Astrocyte of the spinal cord (primary cell): ENCODE data around the gene KRTAP12-4.
"Not testable (repeated sequence)": the region's sequence is repeated elsewhere in the genome, so short reads cannot be mapped to it uniquely, and the experiment has no call there.

ENCODE experiments used
- DNase-seq: peaks from one replicate; pipeline ENCODE4 v3.0.0; 2011; ENCODE audit warnings: low read depth, low spot score
- H3K4me3 ChIP-seq: 2 replicates; pipeline ENCODE4 v1.5.1; 2011; ENCODE audit warnings: low read depth, mild to moderate bottlenecking, low read length, moderate library complexity
- in situ Hi-C: cut with HindIII; loops from 2 replicates; pipeline ENCODE4 v1.10.0; 2017; ENCODE audit warnings: low sequenced_read_pairs
- TF ChIP-seq, protein P1 (sequence below): IDR thresholded peaks from 2 replicates; pipeline ENCODE4 v1.5.1; 2012; ENCODE audit warnings: low read depth, mild to moderate bottlenecking, low read length, inconsistent platforms

Gene KRTAP12-4

DNA sequence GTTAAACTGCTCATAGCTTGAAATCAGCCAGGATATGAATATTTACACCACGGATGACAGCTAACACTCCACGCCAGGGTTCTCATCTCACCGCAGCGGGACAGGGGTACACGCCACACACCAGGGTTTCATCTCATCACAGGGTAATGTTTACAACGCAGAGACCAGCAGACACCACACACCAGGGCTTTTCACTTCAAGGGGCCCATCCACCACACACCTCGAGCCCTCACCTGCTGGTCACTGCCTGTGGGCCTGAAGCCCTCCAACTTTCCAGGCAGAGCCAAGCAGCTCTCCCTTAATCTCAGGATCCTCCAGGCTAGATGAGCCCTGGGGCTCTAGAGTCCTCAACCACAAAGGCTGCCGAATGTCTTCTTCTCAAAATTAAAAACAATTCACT lies 41.2 kb upstream of the KRTAP12-4 start:
- no peak overlapping the region for H3K4me3 ChIP-seq

DNA sequence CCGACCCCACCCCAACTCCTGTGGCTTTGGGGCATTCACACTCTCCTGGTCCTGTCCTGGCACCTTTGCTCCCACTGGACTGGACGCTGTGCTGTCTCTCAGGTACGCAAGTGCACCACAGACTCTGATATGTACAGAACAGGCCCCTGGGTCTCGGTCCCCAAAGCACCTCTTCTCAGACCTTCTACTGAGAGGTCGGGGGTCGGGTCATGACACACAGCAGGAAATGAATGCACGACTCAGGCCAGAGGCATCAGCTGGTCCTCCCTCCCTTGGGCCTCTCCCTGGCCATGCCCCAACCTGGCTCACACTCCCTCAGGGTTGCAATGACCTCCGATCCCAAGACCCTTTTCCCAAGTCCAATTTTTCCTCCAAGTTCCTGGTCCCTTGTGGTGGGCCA lies 40.7 kb upstream of the KRTAP12-4 start:
- no peak overlapping the region for H3K4me3 ChIP-seq
- DNase-seq: no peak
- TF ChIP-seq, protein P1, sequence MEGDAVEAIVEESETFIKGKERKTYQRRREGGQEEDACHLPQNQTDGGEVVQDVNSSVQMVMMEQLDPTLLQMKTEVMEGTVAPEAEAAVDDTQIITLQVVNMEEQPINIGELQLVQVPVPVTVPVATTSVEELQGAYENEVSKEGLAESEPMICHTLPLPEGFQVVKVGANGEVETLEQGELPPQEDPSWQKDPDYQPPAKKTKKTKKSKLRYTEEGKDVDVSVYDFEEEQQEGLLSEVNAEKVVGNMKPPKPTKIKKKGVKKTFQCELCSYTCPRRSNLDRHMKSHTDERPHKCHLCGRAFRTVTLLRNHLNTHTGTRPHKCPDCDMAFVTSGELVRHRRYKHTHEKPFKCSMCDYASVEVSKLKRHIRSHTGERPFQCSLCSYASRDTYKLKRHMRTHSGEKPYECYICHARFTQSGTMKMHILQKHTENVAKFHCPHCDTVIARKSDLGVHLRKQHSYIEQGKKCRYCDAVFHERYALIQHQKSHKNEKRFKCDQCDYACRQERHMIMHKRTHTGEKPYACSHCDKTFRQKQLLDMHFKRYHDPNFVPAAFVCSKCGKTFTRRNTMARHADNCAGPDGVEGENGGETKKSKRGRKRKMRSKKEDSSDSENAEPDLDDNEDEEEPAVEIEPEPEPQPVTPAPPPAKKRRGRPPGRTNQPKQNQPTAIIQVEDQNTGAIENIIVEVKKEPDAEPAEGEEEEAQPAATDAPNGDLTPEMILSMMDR: no peak
- in situ Hi-C loops: no loop called here

More for the DNA sequence above, 41.2 kb upstream of the KRTAP12-4 start:
- no peak for DNase-seq
- in situ Hi-C loops: no loop called here
- TF ChIP-seq, protein P1: no peak

DNA sequence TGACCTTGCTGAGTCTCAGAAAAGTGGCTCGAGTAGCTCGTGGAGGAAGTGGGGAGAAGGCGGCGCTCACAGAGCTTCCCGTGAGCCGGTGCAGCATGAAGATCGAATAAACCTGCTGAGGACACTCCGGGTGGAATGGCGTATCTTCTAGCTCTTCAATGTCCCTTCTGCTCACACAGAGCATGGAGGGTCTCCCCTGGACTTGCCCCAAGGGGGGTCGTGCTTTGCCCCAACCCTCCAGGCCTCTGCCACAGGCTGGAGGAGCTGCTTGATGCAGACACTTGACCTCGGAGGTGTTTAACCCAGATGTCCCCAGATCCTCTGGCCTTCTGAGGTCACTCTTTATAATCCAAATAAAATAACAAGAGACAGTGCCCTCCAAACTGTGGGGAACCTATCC lies 40.3 kb upstream of the KRTAP12-4 start:
- in situ Hi-C loops: no loop called here
- DNase-seq: no peak
- H3K4me3 ChIP-seq: no peak overlapping the region
- TF ChIP-seq, protein P1: no peak

DNA sequence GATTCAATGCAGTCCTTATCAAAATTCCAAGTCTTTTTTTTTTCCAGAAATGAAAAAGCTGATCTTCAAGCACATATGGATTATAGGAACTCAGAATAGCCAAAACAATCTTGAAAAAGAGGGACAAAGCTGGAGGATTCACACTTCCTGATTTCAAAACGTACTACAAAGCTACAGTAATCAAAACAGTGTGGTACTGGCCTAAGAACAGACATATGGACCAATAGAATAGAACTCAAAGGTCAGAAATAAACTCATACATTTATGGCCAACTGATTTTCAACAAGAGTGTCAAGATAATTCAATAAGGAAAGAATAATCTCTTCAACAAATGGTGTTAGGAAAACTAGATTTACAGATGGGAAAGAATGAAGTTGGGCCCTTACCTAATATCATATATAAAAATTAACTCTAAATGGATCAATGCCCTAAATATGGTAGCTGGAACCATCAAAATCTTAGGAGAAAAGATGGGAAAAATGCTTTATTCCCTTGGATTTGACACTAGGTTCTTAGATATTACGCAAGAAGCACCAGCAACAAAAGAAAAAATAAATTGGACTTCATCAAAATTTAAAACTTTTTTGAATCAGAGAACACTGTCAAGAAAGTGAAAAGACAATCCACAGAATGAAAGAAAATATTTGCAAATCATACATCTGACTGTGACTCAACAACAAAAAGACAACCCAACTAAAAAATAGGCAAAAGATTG lies 38.5 kb upstream of the KRTAP12-4 start:
- TF ChIP-seq, protein P1: no peak
- in situ Hi-C loops: no loop called here
- DNase-seq: no peak
- no peak overlapping the region for H3K4me3 ChIP-seq

DNA sequence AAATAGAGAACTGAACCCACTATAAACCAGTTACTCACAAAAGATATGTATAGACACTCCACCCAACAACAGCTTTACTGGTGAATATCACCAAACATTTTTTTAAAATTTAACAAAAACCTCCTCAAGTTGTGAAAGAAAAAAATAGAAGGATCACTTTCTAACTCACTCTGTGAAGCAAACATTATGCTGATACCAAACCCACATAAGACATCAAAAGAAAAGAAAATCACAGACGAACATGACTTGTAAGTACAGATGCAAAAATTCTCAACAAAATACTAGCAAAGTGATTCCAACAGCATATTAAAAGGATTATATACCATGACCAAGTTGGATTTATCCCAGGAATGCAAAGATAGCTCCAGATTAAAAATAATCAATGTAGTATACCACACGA lies 37.2 kb upstream of the KRTAP12-4 start:
- no peak overlapping the region for H3K4me3 ChIP-seq
- DNase-seq: no peak
- in situ Hi-C loops: no loop called here
- TF ChIP-seq, protein P1: no peak

DNA sequence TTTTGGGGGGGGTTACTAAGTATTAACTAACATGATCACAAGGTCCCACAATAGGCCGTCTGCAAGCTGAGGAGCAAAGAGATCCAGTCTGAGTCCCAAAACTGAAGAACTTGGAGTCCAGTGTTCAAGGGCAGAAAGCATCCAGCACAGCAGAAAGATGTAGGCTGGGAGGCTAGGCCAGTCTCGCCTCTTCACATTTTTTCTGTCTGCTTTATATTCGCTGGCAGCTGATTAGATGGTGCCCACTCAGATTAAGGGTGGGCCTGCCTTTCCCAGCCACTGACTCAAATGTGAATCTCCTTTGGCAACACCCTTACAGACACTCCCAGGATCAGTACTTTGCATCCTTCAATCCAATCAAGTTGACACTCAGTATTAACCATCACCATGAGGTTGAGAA lies 35.3 kb upstream of the KRTAP12-4 start:
- in situ Hi-C loops, DNase-seq, H3K4me3 ChIP-seq: not testable (repeated sequence)

DNA sequence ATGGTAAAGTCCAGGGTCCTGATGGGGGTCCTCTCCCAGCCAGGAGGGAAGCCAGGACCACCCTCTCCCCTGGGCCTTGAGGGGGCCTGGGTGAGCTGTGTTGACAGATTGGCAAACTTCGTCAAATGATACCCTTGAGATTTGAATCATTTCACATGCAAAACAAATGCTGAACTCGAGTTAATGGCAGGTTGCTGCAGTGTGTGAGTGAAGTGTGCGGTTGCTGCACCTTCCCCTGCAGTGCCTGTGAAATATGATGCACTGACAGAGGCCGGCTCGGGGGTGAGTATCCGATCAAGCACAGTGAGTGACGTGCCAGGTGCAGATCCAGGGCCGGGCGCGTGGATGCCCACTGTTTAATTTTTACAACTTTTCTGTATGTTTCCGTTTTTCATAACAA lies 33.2 kb upstream of the KRTAP12-4 start:
- DNase-seq: no peak
- no peak overlapping the region for H3K4me3 ChIP-seq
- TF ChIP-seq, protein P1: no peak
- in situ Hi-C loops: no loop called here
